Panc1 (cell line): Measurements from ENCODE around the gene P2RY2.

Source experiments
- CTCF ChIP-seq: fragments of 450-650 bp; IDR thresholded peaks from 2 replicates; pipeline ENCODE4 v1.5.1; 2017; ENCODE audit warnings: mild to moderate bottlenecking
- REST ChIP-seq, 2 experiments: IDR thresholded peaks; 2 replicates each; pipeline ENCODE4 v1.6.1; 2011 to 2012; ENCODE audit warnings: low read depth in 2 of 2, control low read depth in 1 of 2, low read length in 1 of 2, mild to moderate bottlenecking in 1 of 2, moderate library complexity in 1 of 2; ENCODE audit not compliant: insufficient read depth in 1 of 2
- TCF7L2 ChIP-seq: IDR thresholded peaks from 2 replicates; pipeline ENCODE4 v1.6.1; 2011; ENCODE audit warnings: mild to moderate bottlenecking, low read depth, low read length, inconsistent platforms

DNA sequence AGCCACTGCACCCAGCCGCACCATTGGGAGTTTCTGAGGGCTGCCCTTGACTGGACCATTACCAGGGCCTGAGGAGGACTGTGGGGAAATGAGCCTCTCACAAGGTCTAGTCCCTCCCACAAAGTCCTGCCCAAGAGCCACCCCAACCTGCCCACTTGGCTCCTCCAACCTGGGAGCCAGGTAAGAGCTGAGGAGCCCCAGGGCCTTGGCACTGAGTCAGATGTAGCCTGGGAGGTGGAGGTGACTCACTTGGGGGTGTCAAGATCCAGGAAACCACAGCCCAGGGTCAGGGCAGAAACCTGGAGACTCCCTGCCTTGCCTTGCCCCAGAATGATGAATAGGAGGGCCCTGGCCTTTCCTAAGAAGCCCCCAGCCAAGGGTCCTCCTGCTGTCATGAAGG is 25.8 kb upstream of the P2RY2 start:
- TF ChIP-seq CTCF (no peak), REST (IDR thresholded peaks at IDR 0.05; ENCODE audit: insufficient read depth in 1 of 2, low read depth in 2 of 2, low read length in 1 of 2) (no peak), TCF7L2 (no peak)
